ENCODE measurements around the gene PTBP3.

The PTBP3 gene

GRCh38 chr9:112315331-112316257 lies 17.8 kb downstream of the PTBP3 start:
- no peak for DNase-seq (ENCODE audit: low spot score)
- in situ Hi-C loops (cut with MboI; ENCODE audit: low sequenced_read_pairs, unreplicated experiment): no loop called here
- no peak for TF ChIP-seq CTCF (IDR thresholded peaks at IDR 0.05; ENCODE audit: borderline replicate concordance, control extremely low read depth, extremely low read depth, insufficient read depth, missing control alignments)

- no peak for TF ChIP-seq CTCF (IDR thresholded peaks at IDR 0.05; ENCODE audit: borderline replicate concordance, control extremely low read depth, extremely low read depth, insufficient read depth, missing control alignments)
- DNase-seq (ENCODE audit: low spot score): no peak
- in situ Hi-C loops (cut with MboI; ENCODE audit: low sequenced_read_pairs, unreplicated experiment): no loop called here
Observed at GRCh38 chr9:112312139-112312538, 21.3 kb downstream of the PTBP3 start.

GRCh38 chr9:112311497-112311896 lies 21.9 kb downstream of the PTBP3 start:
- no peak for TF ChIP-seq CTCF (IDR thresholded peaks at IDR 0.05; ENCODE audit: borderline replicate concordance, control extremely low read depth, extremely low read depth, insufficient read depth, missing control alignments)
- no peak for DNase-seq (ENCODE audit: low spot score)
- in situ Hi-C loops (cut with MboI; ENCODE audit: low sequenced_read_pairs, unreplicated experiment): no loop called here

- no peak for TF ChIP-seq CTCF (IDR thresholded peaks at IDR 0.05; ENCODE audit: borderline replicate concordance, control extremely low read depth, extremely low read depth, insufficient read depth, missing control alignments)
- DNase-seq (ENCODE audit: low spot score): no peak
- in situ Hi-C loops (cut with MboI; ENCODE audit: low sequenced_read_pairs, unreplicated experiment): no loop called here
Observed at GRCh38 chr9:112310826-112311225, 22.6 kb downstream of the PTBP3 start.

GRCh38 chr9:112308588-112308987 lies 24.8 kb downstream of the PTBP3 start:
- in situ Hi-C loops (cut with MboI; ENCODE audit: low sequenced_read_pairs, unreplicated experiment): no loop called here
- no peak for DNase-seq (ENCODE audit: low spot score)
- no peak for TF ChIP-seq CTCF (IDR thresholded peaks at IDR 0.05; ENCODE audit: borderline replicate concordance, control extremely low read depth, extremely low read depth, insufficient read depth, missing control alignments)

GRCh38 chr9:112301420-112301819 lies 32.0 kb downstream of the PTBP3 start:
- no peak for DNase-seq (ENCODE audit: low spot score)
- in situ Hi-C loops (cut with MboI; ENCODE audit: low sequenced_read_pairs, unreplicated experiment): no loop called here
- no peak for TF ChIP-seq CTCF (IDR thresholded peaks at IDR 0.05; ENCODE audit: borderline replicate concordance, control extremely low read depth, extremely low read depth, insufficient read depth, missing control alignments)

Data from GM13976 (cell line).